Glutamatergic neuron (in vitro differentiated cells): Measurements from ENCODE around the gene SLC39A3. TPM values are rescaled to one million over a fixed set of nuclear protein-coding genes. Genes with fewer than 3 reads are reported as not detected.

Source experiments
- DNase-seq: peaks from one replicate; pipeline ENCODE4 v3.0.0; 2022
- H3K27ac Mint-ChIP-seq: one replicate; pipeline ENCODE4 v1.8.0; 2020; ENCODE audit warnings: mild to moderate bottlenecking, mixed read lengths, inconsistent platforms; ENCODE audit not compliant: unreplicated experiment
- H3K27me3 Mint-ChIP-seq: one replicate; pipeline ENCODE4 v1.8.0; 2020; ENCODE audit warnings: mild to moderate bottlenecking, moderate library complexity, mixed read lengths, inconsistent platforms; ENCODE audit not compliant: unreplicated experiment
- H3K36me3 Mint-ChIP-seq: one replicate; pipeline ENCODE4 v1.8.0; 2020; ENCODE audit warnings: mild to moderate bottlenecking, mixed read lengths, inconsistent platforms; ENCODE audit not compliant: unreplicated experiment
- H3K4me1 Mint-ChIP-seq: one replicate; pipeline ENCODE4 v1.8.0; 2020; ENCODE audit warnings: mild to moderate bottlenecking, low read depth, mixed read lengths, inconsistent platforms; ENCODE audit not compliant: unreplicated experiment
- H3K4me3 Mint-ChIP-seq: one replicate; pipeline ENCODE4 v1.8.0; 2020; ENCODE audit warnings: mild to moderate bottlenecking, mixed read lengths, inconsistent platforms; ENCODE audit not compliant: unreplicated experiment
- H3K9me3 Mint-ChIP-seq: one replicate; pipeline ENCODE4 v1.8.0; 2020; ENCODE audit warnings: mild to moderate bottlenecking, moderate library complexity, mixed read lengths, inconsistent platforms; ENCODE audit not compliant: unreplicated experiment
- total RNA-seq: library from RNA; stranded (reverse); fragmentation: NEBNext Ultra II Directional; extraction: Animal tissue kit (Norgen Biotek cat#: 25700); gene quantifications from one replicate; pipeline ENCODE4 v1.2.1, GENCODE V29; 2021; ENCODE audit not compliant: unreplicated experiment
- TF ChIP-seq, protein P1 (sequence below): fragments of 200-600 bp; sonication (generic); IDR thresholded peaks from one replicate; pipeline ENCODE4 v1.5.0; 2021; ENCODE audit not compliant: partially characterized antibody, unreplicated experiment

The SLC39A3 gene
- total RNA-seq, 1 donor from 2014 or later = 40.8 TPM

DNA sequence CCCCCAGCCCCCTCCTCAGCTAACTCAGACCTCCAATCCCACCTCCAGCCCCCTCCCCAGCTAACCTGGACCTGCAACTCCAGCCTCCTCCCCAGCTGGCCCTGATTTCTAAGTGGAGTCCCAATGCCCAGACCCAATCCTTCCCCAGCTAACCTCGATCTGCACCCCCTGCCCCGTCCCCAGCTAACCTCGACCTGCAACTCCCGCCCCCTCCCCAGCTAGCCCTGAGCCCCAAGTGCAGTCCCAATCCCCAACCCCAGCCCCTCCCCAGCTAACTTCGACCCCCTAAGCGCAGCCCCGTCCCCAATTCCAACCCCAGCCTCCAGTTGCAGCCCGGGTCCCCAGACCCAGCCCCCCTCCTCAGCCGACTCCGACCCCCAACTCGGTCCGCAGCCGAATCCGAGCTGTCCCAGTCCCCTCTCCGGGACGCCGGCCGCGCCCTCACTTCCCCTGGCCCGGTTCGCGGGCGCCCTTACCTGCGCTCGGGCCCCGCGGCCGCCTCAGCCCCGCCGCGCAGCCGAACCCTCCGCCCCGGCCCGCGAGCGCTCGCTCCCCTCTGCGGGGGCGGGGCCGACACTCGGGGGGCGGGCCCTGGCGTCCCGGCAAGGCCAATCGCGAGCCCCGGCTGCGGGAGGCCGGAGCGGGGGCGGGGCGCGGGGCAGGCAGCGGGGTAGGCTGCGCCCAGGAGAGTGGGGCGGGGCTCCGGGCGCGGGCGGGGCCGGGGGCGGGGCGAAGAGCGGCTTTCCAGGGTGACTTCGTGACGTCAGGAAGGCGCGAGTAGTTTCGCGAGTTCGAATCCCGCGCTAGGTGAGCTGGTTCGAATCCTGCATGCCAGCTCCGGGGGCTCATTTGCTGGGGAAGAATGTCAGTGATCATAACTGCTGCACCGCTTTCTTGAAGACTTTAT lies 37.4 kb downstream of the SLC39A3 start, which contains the start of gene GNG7:
TSS of gene GNG7 (minus strand) at position 525 of the 907 bp plus-strand sequence. CDS start 182,006 bp downstream, outside the sequence.
- no peak within 1 kb of the TSS for H3K27ac Mint-ChIP-seq
- H3K36me3 Mint-ChIP-seq = no peaks in the 10 kb centered on the region
- peak; percentile 98 for DNase-seq
- H3K4me3 Mint-ChIP-seq = peak within 1 kb of the TSS; percentile 86
- H3K4me1 Mint-ChIP-seq = no peaks in the 10 kb centered on the region
- H3K9me3 Mint-ChIP-seq = peaks cover 3% of the 10 kb centered on the region
- peaks cover 3% of the 10 kb centered on the region for H3K27me3 Mint-ChIP-seq
- TF ChIP-seq, protein P1, sequence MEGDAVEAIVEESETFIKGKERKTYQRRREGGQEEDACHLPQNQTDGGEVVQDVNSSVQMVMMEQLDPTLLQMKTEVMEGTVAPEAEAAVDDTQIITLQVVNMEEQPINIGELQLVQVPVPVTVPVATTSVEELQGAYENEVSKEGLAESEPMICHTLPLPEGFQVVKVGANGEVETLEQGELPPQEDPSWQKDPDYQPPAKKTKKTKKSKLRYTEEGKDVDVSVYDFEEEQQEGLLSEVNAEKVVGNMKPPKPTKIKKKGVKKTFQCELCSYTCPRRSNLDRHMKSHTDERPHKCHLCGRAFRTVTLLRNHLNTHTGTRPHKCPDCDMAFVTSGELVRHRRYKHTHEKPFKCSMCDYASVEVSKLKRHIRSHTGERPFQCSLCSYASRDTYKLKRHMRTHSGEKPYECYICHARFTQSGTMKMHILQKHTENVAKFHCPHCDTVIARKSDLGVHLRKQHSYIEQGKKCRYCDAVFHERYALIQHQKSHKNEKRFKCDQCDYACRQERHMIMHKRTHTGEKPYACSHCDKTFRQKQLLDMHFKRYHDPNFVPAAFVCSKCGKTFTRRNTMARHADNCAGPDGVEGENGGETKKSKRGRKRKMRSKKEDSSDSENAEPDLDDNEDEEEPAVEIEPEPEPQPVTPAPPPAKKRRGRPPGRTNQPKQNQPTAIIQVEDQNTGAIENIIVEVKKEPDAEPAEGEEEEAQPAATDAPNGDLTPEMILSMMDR = no peak

DNA sequence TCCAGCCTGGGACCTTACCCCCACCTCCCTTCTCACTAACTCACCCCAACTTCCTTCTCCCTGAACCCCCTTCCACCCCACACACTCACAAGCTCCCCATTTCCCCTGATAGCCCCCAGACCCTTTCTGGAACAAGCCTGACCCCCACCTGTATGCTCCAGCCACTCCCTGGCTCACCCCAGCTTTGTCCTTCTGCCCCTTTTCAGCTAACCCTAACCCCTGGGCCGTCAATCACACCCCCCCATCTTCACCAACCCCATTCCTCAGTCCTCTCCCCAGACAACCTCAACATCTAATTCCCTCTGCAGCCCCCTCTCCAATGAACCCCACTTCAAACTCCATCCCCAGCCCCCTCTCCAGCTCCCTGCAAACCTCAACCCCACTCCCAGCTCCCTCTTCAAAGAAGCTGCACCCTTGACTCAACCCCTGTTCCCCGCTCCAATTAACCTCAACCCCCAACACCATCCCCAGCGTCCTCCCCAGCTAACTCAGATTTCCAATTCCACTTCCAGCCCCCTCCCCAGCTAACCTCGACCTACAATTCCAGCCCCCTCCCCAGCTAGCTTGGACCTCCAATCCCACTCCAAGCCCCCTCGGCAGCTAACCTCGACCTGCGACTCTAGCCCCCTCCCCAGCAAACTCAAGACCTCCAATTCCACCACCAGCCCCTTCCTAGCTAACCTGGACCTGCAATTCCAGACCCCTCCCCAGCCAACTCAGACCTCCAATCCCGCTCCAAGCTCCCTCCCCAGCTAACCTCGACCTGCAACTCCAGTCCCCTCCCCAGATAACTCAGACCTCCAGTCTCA lies 38.3 kb downstream of the SLC39A3 start:
- Mint-ChIP-seq H3K4me3 (peak overlapping the region; percentile 86), H3K36me3 (no peaks in the 10 kb centered on the region), H3K27me3 (peaks cover 3% of the 10 kb centered on the region), H3K4me1 (no peaks in the 10 kb centered on the region), H3K27ac (no peak overlapping the region), H3K9me3 (peaks cover 3% of the 10 kb centered on the region)
- no peak for DNase-seq
- TF ChIP-seq, protein P1 = no peak

DNA sequence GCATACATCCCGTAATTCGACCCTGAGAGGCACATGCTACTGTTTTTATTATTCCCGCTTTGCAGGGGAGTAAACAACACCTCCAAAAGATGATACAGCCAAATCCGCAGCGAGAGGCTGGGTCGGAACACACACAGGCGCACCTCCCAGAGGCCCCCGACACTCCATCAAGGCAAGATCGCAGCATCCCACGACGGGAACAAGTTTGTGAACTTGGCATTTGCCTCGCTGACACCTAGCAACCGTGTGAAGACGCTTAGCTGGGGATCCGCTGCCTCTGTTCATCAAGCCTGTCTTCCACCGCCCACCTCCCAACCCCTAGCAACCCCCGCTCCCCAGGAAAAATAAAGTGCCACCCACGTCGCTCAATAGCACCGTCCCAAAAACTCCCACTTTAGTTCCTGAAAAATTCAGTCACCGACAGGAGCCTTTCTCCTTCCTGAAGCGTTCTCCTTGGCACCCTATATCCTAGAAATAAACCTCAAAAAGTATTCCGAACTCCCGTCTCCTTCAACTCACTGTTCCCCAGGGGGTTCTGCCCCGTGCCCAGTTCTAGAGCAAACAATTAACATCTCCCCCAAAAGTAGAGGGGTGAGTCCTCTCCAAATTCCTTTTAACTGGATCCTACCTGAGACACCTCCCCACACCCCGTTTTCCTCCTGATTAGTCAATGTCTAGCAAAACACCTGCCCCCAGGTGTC lies 39.0 kb downstream of the SLC39A3 start:
- Mint-ChIP-seq H3K4me1 (no peaks in the 10 kb centered on the region), H3K4me3 (peak overlapping the region; percentile 41), H3K36me3 (no peaks in the 10 kb centered on the region), H3K9me3 (peaks cover 3% of the 10 kb centered on the region), H3K27me3 (peaks cover 3% of the 10 kb centered on the region), H3K27ac (no peak overlapping the region)
- TF ChIP-seq, protein P1 = no peak
- no peak for DNase-seq

DNA sequence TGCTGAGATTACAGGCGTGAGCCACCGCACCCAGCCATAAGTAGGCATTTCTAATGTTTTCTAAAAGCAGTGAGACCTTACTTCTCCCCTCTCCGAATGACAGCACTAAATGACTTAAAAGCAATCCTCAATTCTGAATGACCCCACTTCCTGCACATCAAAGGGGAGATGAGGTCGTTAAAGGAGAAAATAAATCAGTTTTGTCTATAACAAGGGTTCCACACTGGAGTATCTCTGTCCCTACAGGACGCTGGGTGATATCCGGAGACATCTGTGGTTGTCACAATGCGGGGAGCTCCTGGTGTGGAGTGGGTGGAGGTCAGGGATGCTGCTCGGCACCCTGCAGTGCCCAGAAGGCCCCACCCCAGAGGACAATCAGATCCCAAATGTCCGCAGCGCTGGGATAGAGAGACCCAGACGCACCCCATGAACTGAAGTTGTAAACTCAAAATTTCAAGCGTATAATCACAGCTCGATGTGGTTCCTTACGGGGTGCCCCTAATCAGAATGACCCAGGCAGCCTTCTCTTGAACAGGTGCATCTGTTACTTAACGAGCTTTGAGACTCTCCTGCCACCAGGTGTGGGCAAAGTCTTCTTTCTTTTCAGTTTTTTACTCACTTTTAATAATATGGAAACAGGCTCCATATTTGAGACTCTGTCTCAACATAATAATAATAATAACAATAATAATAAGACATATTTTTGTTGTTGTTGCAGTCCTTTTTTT lies 40.2 kb downstream of the SLC39A3 start:
- Mint-ChIP-seq H3K36me3 (no peaks in the 10 kb centered on the region), H3K4me3 (no peak overlapping the region), H3K27me3 (peaks cover 3% of the 10 kb centered on the region), H3K27ac (no peak overlapping the region), H3K9me3 (peaks cover 3% of the 10 kb centered on the region), H3K4me1 (no peaks in the 10 kb centered on the region)
- TF ChIP-seq, protein P1 = no peak
- no peak for DNase-seq
